GM12873 (cell line): ENCODE data around the gene CBX5.

Experiments used
- CTCF ChIP-seq: IDR thresholded peaks from 2 replicates; pipeline ENCODE4 v1.5.1; 2012; ENCODE audit warnings: low read depth, mild to moderate bottlenecking, moderate library complexity, low read length, control low read depth; ENCODE audit not compliant: insufficient read depth; ENCODE audit errors: missing control alignments

CBX5 gene

GRCh38 chr12:54193434-54193833 is 86.5 kb downstream of the CBX5 start:
- no peak for TF ChIP-seq CTCF

GRCh38 chr12:54191550-54192022 is 88.3 kb downstream of the CBX5 start:
- TF ChIP-seq CTCF: peak; percentile 90

- TF ChIP-seq CTCF: no peak
Measured at GRCh38 chr12:54191126-54191525, 88.8 kb downstream of the CBX5 start.

- TF ChIP-seq CTCF: no peak
Measured at GRCh38 chr12:54189198-54189539, 90.8 kb downstream of the CBX5 start.

- no peak for TF ChIP-seq CTCF
Measured at GRCh38 chr12:54187075-54187474, 92.8 kb downstream of the CBX5 start.

- no peak for TF ChIP-seq CTCF
Measured at GRCh38 chr12:54185919-54186318, 94.0 kb downstream of the CBX5 start.

GRCh38 chr12:54184024-54184805 is 95.7 kb downstream of the CBX5 start:
- TF ChIP-seq CTCF: no peak
